Mucosa of stomach (tissue), 1 donor: ENCODE results near the gene TAB2.

ENCODE experiments used
- H3K27me3 ChIP-seq: one replicate; pipeline ENCODE4 v1.7.0; 2013; ENCODE audit warnings: mild to moderate bottlenecking, low read length; ENCODE audit not compliant: control insufficient read depth, insufficient read depth
- H3K36me3 ChIP-seq: one replicate; pipeline ENCODE4 v1.7.0; 2013; ENCODE audit warnings: low read length; ENCODE audit not compliant: control insufficient read depth, insufficient read depth
- H3K4me1 ChIP-seq: one replicate; pipeline ENCODE4 v1.7.0; 2013; ENCODE audit warnings: mild to moderate bottlenecking, low read length; ENCODE audit not compliant: control insufficient read depth, insufficient read depth
- H3K4me3 ChIP-seq: one replicate; pipeline ENCODE4 v1.7.0; 2013; ENCODE audit warnings: low read length
- H3K9ac ChIP-seq: one replicate; pipeline ENCODE4 v1.7.0; 2013; ENCODE audit warnings: mild to moderate bottlenecking, low read length, moderate library complexity
- H3K9me3 ChIP-seq: one replicate; pipeline ENCODE4 v1.7.0; 2013; ENCODE audit warnings: mild to moderate bottlenecking, low read length, moderate library complexity; ENCODE audit not compliant: control insufficient read depth
- donor health status: Pancreatic carcinoma.

TAB2 gene

DNA sequence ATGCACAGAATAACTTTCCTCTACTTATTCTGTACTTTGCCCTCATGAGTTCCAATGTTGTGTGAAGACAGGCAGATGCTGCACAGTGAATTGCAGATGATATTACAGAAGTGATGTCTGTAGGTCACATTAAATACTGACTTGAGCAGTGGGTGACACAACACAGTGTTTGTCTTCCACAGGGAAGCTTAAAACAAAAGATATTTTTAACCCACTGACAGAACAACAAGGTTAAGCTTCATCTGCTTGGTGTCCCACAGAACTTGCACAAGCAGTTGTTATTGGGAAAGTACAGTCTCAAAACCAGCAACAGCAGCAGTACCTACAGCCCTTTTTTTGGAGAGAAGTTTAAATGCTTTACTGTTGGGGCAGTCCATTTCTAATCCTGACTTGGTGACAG is 93.0 kb downstream of the TAB2 start:
- no peaks in the 10 kb centered on the region for H3K9me3 ChIP-seq
- no peaks in the 10 kb centered on the region for H3K4me1 ChIP-seq
- no peaks in the 10 kb centered on the region for H3K36me3 ChIP-seq
- H3K27me3 ChIP-seq = no peaks in the 10 kb centered on the region
- H3K9ac ChIP-seq = no peak overlapping the region
- no peak overlapping the region for H3K4me3 ChIP-seq

- H3K27me3 ChIP-seq = no peaks in the 10 kb centered on the region
- H3K36me3 ChIP-seq = no peaks in the 10 kb centered on the region
- H3K9me3 ChIP-seq = no peaks in the 10 kb centered on the region
- no peak overlapping the region for H3K4me3 ChIP-seq
- H3K9ac ChIP-seq = no peak overlapping the region
- H3K4me1 ChIP-seq = no peaks in the 10 kb centered on the region
Observed at GRCh38 chr6:149414009-149414408, 96.5 kb downstream of the TAB2 start.

GRCh38 chr6:149414821-149415220 is 97.3 kb downstream of the TAB2 start:
- no peaks in the 10 kb centered on the region for H3K4me1 ChIP-seq
- no peak overlapping the region for H3K9ac ChIP-seq
- H3K4me3 ChIP-seq = no peak overlapping the region
- no peaks in the 10 kb centered on the region for H3K27me3 ChIP-seq
- H3K9me3 ChIP-seq = no peaks in the 10 kb centered on the region
- H3K36me3 ChIP-seq = no peaks in the 10 kb centered on the region

DNA sequence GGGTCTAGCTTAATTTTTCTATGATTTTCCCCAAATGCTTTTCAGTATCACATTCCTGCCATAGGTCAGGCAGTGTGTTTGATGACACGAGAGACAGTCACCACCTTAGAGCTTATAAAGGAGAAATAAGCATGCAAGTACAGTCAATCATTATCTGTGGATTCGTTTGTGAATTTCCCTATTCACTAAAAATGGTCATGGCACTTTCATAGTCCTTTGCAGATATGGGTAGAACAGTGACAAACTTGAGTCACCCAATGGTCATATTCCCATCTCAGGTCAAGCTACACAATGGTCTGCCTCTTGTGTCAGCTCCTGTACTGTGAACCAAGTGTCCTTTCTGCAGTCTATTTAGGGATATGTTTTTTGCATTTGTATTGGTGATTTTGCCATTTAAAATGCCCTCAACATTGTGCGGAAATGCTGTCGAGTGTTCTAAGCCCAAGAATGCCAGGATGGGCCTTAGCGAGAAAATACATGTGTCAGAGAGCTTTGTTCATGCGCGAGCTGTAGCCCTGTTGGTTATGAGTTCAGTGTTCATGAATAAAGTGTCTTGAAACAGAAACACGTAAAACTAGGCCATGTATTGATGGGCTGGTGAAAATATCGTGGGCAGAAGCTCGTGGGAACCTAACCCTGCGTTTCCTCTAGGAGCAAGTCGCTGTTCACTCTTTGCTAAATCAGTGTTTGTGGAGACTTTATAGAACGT is 102.3 kb downstream of the TAB2 start:
- no peaks in the 10 kb centered on the region for H3K4me1 ChIP-seq
- no peaks in the 10 kb centered on the region for H3K36me3 ChIP-seq
- no peaks in the 10 kb centered on the region for H3K27me3 ChIP-seq
- no peak overlapping the region for H3K9ac ChIP-seq
- no peak overlapping the region for H3K4me3 ChIP-seq
- H3K9me3 ChIP-seq = no peaks in the 10 kb centered on the region

GRCh38 chr6:149421132-149421531 is 103.6 kb downstream of the TAB2 start:
- H3K9me3 ChIP-seq = no peaks in the 10 kb centered on the region
- no peak overlapping the region for H3K4me3 ChIP-seq
- H3K36me3 ChIP-seq = no peaks in the 10 kb centered on the region
- H3K9ac ChIP-seq = no peak overlapping the region
- no peaks in the 10 kb centered on the region for H3K4me1 ChIP-seq
- no peaks in the 10 kb centered on the region for H3K27me3 ChIP-seq

- no peaks in the 10 kb centered on the region for H3K4me1 ChIP-seq
- H3K4me3 ChIP-seq = no peak overlapping the region
- H3K9ac ChIP-seq = no peak overlapping the region
- H3K36me3 ChIP-seq = no peaks in the 10 kb centered on the region
- H3K9me3 ChIP-seq = no peaks in the 10 kb centered on the region
- no peaks in the 10 kb centered on the region for H3K27me3 ChIP-seq
Observed at GRCh38 chr6:149422581-149422980, 105.1 kb downstream of the TAB2 start.

GRCh38 chr6:149423964-149424440 is 106.5 kb downstream of the TAB2 start:
- Histone ChIP-seq H3K4me1 (no peaks in the 10 kb centered on the region), H3K27me3 (no peaks in the 10 kb centered on the region), H3K4me3 (no peak overlapping the region), H3K9me3 (no peaks in the 10 kb centered on the region), H3K36me3 (no peaks in the 10 kb centered on the region), H3K9ac (no peak overlapping the region)

- no peak overlapping the region for H3K4me3 ChIP-seq
- H3K27me3 ChIP-seq = no peaks in the 10 kb centered on the region
- H3K9me3 ChIP-seq = no peaks in the 10 kb centered on the region
- no peaks in the 10 kb centered on the region for H3K36me3 ChIP-seq
- no peaks in the 10 kb centered on the region for H3K4me1 ChIP-seq
- H3K9ac ChIP-seq = no peak overlapping the region
Observed at GRCh38 chr6:149425224-149425623, 107.7 kb downstream of the TAB2 start.

DNA sequence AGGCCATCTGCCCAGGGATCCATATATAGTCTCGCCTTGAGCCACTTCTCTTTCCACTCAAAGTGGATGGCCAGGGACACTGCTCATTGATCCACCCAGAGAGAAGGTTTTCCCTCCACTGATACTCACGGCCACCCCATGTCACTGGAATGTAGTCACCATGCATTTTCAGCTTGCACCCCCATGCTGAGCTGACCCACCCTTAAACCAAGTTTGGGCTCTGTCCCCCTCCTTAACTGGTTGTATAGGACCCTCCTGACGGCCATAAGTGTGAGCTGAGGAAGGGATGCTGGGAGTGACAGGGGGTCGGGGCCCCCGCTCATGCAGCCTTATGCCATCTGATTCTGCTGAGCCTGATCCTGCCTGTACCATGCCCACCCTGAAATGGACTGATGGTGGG is 108.2 kb downstream of the TAB2 start:
- no peaks in the 10 kb centered on the region for H3K9me3 ChIP-seq
- no peak overlapping the region for H3K9ac ChIP-seq
- H3K27me3 ChIP-seq = no peaks in the 10 kb centered on the region
- no peak overlapping the region for H3K4me3 ChIP-seq
- H3K4me1 ChIP-seq = no peaks in the 10 kb centered on the region
- H3K36me3 ChIP-seq = no peaks in the 10 kb centered on the region

DNA sequence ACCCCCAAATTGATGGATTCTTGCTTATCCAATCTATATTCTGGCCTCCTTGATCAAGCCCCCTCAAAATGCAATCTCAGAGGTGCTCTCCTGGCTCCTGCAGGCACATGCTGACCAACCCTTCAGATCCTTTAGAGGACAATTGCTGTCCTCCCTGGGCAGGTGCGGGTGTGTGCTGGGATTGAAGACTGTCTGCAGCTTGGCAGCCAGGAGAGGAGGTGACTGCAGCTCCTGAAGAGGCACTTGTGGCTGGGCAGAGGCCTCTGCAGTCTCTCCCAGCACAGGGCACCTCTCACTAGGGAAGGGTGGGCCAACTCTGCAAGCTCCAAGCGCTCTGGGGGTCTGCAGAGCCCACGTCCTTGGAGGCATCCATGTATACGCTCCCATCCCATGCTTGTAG is 111.1 kb downstream of the TAB2 start:
- no peaks in the 10 kb centered on the region for H3K9me3 ChIP-seq
- no peak overlapping the region for H3K9ac ChIP-seq
- no peaks in the 10 kb centered on the region for H3K27me3 ChIP-seq
- no peaks in the 10 kb centered on the region for H3K36me3 ChIP-seq
- H3K4me1 ChIP-seq = no peaks in the 10 kb centered on the region
- H3K4me3 ChIP-seq = no peak overlapping the region

DNA sequence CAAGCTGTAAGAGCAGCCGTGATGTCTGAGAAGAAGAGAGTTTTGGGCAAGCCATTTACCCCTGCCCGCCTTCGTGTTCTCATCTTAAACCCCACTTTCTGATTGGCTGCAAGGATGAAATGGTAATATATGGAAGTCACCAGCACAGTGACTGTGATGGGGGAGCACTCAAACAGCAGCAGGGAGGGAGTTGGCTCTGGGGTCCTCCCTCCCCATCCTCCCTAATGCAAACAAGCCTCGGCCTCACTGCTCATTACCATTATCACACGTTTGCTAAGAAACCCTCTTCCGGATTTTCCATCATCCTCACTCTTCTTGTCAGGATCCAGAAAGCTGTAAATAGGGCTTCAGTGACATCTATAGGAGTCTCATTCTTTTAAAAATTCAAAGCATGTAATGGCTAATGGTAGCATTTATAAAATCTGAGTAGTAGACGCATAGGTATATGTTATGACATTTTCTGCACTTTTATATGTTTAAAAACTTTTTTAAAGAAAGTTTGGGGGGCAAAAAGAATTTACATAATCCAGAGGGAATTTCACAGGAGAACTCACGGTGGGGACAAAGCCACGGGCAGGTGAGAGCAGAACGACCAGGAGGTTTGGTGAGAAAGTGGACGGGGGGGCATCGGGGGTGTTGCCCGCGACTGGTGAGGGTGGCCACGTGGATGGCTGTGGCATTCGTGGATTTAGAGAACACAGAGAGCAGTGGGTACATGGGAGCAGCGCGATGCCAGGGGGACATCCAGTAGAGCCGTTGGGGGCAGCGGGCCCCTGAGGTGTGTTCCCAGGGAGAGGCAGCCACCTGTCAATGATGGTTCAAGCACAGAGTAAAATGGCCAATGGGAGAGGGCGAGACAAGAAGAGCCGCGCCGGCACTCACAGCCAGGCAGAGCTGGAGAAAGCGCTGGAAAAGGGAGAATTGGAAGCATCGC is 112.2 kb downstream of the TAB2 start:
- Histone ChIP-seq H3K4me1 (no peaks in the 10 kb centered on the region), H3K36me3 (no peaks in the 10 kb centered on the region), H3K9me3 (no peaks in the 10 kb centered on the region), H3K27me3 (no peaks in the 10 kb centered on the region), H3K9ac (no peak overlapping the region), H3K4me3 (no peak overlapping the region)
